ENCODE results near the gene PFKM.

DNA sequence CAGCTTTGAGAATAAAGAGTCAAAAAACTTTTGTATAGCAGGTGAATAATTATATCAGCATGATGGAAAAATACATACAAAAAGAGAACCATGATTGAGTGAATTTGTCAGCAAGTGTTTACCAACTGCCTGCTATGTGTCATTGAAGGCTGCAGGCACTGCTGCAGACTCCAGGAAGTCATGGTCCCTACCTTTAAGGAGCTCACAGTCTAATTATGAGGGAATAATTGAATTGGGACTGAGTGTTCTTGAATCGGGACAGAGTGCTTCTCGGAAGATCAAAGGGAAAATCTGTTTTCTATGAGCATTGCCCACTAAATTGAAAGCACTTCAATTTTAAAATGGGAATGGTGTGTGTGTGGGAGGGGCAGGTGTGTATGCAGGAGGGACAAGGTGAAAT is 74.5 kb downstream of the PFKM start:
- TF ChIP-seq CTCF (IDR thresholded peaks at IDR 0.05) = no peak
- no peak for TF ChIP-seq POLR2A (IDR thresholded peaks at IDR 0.05)
